Activated CD4-positive, alpha-beta memory T cell treated with anti-CD3 and anti-CD28 coated beads, Interleukin-2, amount 10 ng/mL, durations not matched to agents 7 days and 5 days (primary cell): Measurements from ENCODE around the gene PLA2G6. TPM values are rescaled to one million over a fixed set of nuclear protein-coding genes. Genes with fewer than 3 reads are reported as not detected.
"Not testable (repeated sequence)": the region's sequence is repeated elsewhere in the genome, so short reads cannot be mapped to it uniquely, and the experiment has no call there.

Experiments used
- CTCF ChIA-PET: fragments of 350-600 bp; sonication (Branson Sonifier 250); formaldehyde crosslinking; loops from one replicate; lab custom pipeline; 2021; ENCODE audit warnings: antibody characterized with exemption, inconsistent platforms; lab: Charles Lee
- POLR2A ChIA-PET: fragments of 350-600 bp; sonication (Branson Sonifier 250); formaldehyde crosslinking; loops from one replicate; lab custom pipeline; 2021; ENCODE audit warnings: antibody characterized with exemption; lab: Charles Lee
- DNase-seq: peaks from one replicate; pipeline ENCODE4 v3.0.0-alpha.2; 2020
- H3K27ac Mint-ChIP-seq: one replicate; pipeline ENCODE4 v1.8.0; 2021; ENCODE audit warnings: mild to moderate bottlenecking, mixed read lengths
- H3K27me3 Mint-ChIP-seq: one replicate; pipeline ENCODE4 v1.8.0; 2021; ENCODE audit warnings: mixed read lengths
- H3K36me3 Mint-ChIP-seq: one replicate; pipeline ENCODE4 v1.8.0; 2021; ENCODE audit warnings: low read depth, mixed read lengths
- H3K4me1 Mint-ChIP-seq: one replicate; pipeline ENCODE4 v1.8.0; 2021; ENCODE audit warnings: mixed read lengths
- H3K4me3 Mint-ChIP-seq: one replicate; pipeline ENCODE4 v1.8.0; 2021; ENCODE audit warnings: mild to moderate bottlenecking, mixed read lengths
- H3K9me3 Mint-ChIP-seq: one replicate; pipeline ENCODE4 v1.8.0; 2021; ENCODE audit warnings: mixed read lengths
- total RNA-seq, 2 experiments: library from RNA; stranded (reverse); gene quantifications; one replicate each; pipeline ENCODE4 v1.2.3, GENCODE V29; 2021

PLA2G6 gene
- total RNA-seq, 2 experiments from 2014 or later = 80.7 to 85.7 TPM

- Mint-ChIP-seq H3K4me1 (peaks cover 3% of the 10 kb centered on the region), H3K9me3 (no peaks in the 10 kb centered on the region), H3K4me3 (no peak overlapping the region), H3K27ac (no peak overlapping the region), H3K36me3 (no peaks in the 10 kb centered on the region), H3K27me3 (peaks cover 21% of the 10 kb centered on the region)
- ChIA-PET CTCF (no interaction called here), POLR2A (no interaction called here)
- no peak for DNase-seq
Observed at GRCh38 chr22:38085501-38085900, 96.1 kb downstream of the PLA2G6 start.

- H3K9me3 Mint-ChIP-seq = no peaks in the 10 kb centered on the region
- H3K4me1 Mint-ChIP-seq = peaks cover 3% of the 10 kb centered on the region
- H3K4me3 Mint-ChIP-seq = no peak overlapping the region
- no peak for DNase-seq
- no peaks in the 10 kb centered on the region for H3K36me3 Mint-ChIP-seq
- no peak overlapping the region for H3K27ac Mint-ChIP-seq
- CTCF ChIA-PET = interaction anchor here (0.5 kb wide), 1 partner anchor 57 kb away, joined by 3 read pairs; no protein-coding TSS in a partner anchor
- H3K27me3 Mint-ChIP-seq = peaks cover 26% of the 10 kb centered on the region
- POLR2A ChIA-PET = no interaction called here
Observed at GRCh38 chr22:38085056-38085455, 96.6 kb downstream of the PLA2G6 start.

GRCh38 chr22:38083931-38084631 lies 97.5 kb downstream of the PLA2G6 start, which contains the start of gene SLC16A8:
SLC16A8 (minus strand) TSS chr22:38084184; CDS start chr22:38082873, 1,311 bp downstream.
- Mint-ChIP-seq H3K9me3 (no peaks in the 10 kb centered on the region), H3K27me3 (peaks cover 32% of the 10 kb centered on the region), H3K27ac (no peak within 1 kb of the TSS), H3K4me1 (peaks cover 3% of the 10 kb centered on the region), H3K36me3 (no peaks in the 10 kb centered on the region), H3K4me3 (no peak within 1 kb of the TSS)
- DNase-seq = no peak
- CTCF ChIA-PET = no interaction called here
- POLR2A ChIA-PET = no interaction called here

- no peak overlapping the region for H3K4me3 Mint-ChIP-seq
- no peaks in the 10 kb centered on the region for H3K9me3 Mint-ChIP-seq
- ChIA-PET POLR2A (no interaction called here), CTCF (no interaction called here)
- no peak overlapping the region for H3K27ac Mint-ChIP-seq
- H3K4me1 Mint-ChIP-seq = peaks cover 3% of the 10 kb centered on the region
- DNase-seq = no peak
- H3K36me3 Mint-ChIP-seq = no peaks in the 10 kb centered on the region
- peaks cover 30% of the 10 kb centered on the region for H3K27me3 Mint-ChIP-seq
Observed at GRCh38 chr22:38082986-38083710, 98.5 kb downstream of the PLA2G6 start.

GRCh38 chr22:38081941-38082828 lies 99.4 kb downstream of the PLA2G6 start:
- POLR2A ChIA-PET = no interaction called here
- no peak overlapping the region for H3K27ac Mint-ChIP-seq
- H3K36me3 Mint-ChIP-seq = no peaks in the 10 kb centered on the region
- CTCF ChIA-PET = no interaction called here
- no peak for DNase-seq
- H3K9me3 Mint-ChIP-seq = no peaks in the 10 kb centered on the region
- no peak overlapping the region for H3K4me3 Mint-ChIP-seq
- peaks cover 2% of the 10 kb centered on the region for H3K4me1 Mint-ChIP-seq
- H3K27me3 Mint-ChIP-seq = peaks cover 25% of the 10 kb centered on the region

- CTCF ChIA-PET = no interaction called here
- Mint-ChIP-seq H3K27ac (no peak overlapping the region), H3K36me3 (no peaks in the 10 kb centered on the region), H3K4me3 (no peak overlapping the region), H3K9me3 (no peaks in the 10 kb centered on the region), H3K4me1 (peaks cover 2% of the 10 kb centered on the region), H3K27me3 (peaks cover 25% of the 10 kb centered on the region)
- no peak for DNase-seq
- POLR2A ChIA-PET = no interaction called here
Observed at GRCh38 chr22:38081636-38081940, 100.0 kb downstream of the PLA2G6 start.

- no peaks in the 10 kb centered on the region for H3K9me3 Mint-ChIP-seq
- ChIA-PET POLR2A (no interaction called here), CTCF (no interaction called here)
- no peak overlapping the region for H3K4me3 Mint-ChIP-seq
- H3K27me3 Mint-ChIP-seq = peaks cover 25% of the 10 kb centered on the region
- DNase-seq = no peak
- no peaks in the 10 kb centered on the region for H3K36me3 Mint-ChIP-seq
- no peak overlapping the region for H3K27ac Mint-ChIP-seq
- peaks cover 2% of the 10 kb centered on the region for H3K4me1 Mint-ChIP-seq
Observed at GRCh38 chr22:38080850-38081635, 100.6 kb downstream of the PLA2G6 start.

- no peaks in the 10 kb centered on the region for H3K9me3 Mint-ChIP-seq
- CTCF ChIA-PET = no interaction called here
- H3K27me3 Mint-ChIP-seq = peaks cover 25% of the 10 kb centered on the region
- no peaks in the 10 kb centered on the region for H3K36me3 Mint-ChIP-seq
- H3K4me3 Mint-ChIP-seq = no peak overlapping the region
- POLR2A ChIA-PET = no interaction called here
- DNase-seq = no peak
- no peak overlapping the region for H3K27ac Mint-ChIP-seq
- H3K4me1 Mint-ChIP-seq = peaks cover 2% of the 10 kb centered on the region
Observed at GRCh38 chr22:38080474-38080849, 101.2 kb downstream of the PLA2G6 start.

GRCh38 chr22:38079804-38080203 lies 101.8 kb downstream of the PLA2G6 start:
- ChIA-PET CTCF (no interaction called here), POLR2A (no interaction called here)
- no peaks in the 10 kb centered on the region for H3K9me3 Mint-ChIP-seq
- peaks cover 25% of the 10 kb centered on the region for H3K27me3 Mint-ChIP-seq
- peaks cover 2% of the 10 kb centered on the region for H3K4me1 Mint-ChIP-seq
- H3K36me3 Mint-ChIP-seq = no peaks in the 10 kb centered on the region
- no peak overlapping the region for H3K4me3 Mint-ChIP-seq
- H3K27ac Mint-ChIP-seq = no peak overlapping the region
- DNase-seq = no peak

- POLR2A ChIA-PET = not testable (repeated sequence)
Observed at GRCh38 chr22:38079208-38079607, 102.4 kb downstream of the PLA2G6 start.

GRCh38 chr22:38078046-38078840 lies 103.4 kb downstream of the PLA2G6 start:
- H3K4me3 Mint-ChIP-seq = no peak overlapping the region
- ChIA-PET POLR2A (no interaction called here), CTCF (no interaction called here)
- H3K9me3 Mint-ChIP-seq = no peaks in the 10 kb centered on the region
- peaks cover 2% of the 10 kb centered on the region for H3K4me1 Mint-ChIP-seq
- H3K27me3 Mint-ChIP-seq = peaks cover 22% of the 10 kb centered on the region
- no peaks in the 10 kb centered on the region for H3K36me3 Mint-ChIP-seq
- no peak overlapping the region for H3K27ac Mint-ChIP-seq
- DNase-seq = no peak

More at GRCh38 chr22:38079208-38079607, 102.4 kb downstream of the PLA2G6 start:
- H3K4me3 Mint-ChIP-seq, CTCF ChIA-PET, H3K4me1 Mint-ChIP-seq, H3K27ac Mint-ChIP-seq, H3K36me3 Mint-ChIP-seq, H3K9me3 Mint-ChIP-seq, DNase-seq: not testable (repeated sequence)
- peaks cover 25% of the 10 kb centered on the region for H3K27me3 Mint-ChIP-seq

GRCh38 chr22:38077595-38077994 lies 104.0 kb downstream of the PLA2G6 start:
- Mint-ChIP-seq H3K36me3 (no peaks in the 10 kb centered on the region), H3K4me1 (peaks cover 2% of the 10 kb centered on the region), H3K9me3 (no peaks in the 10 kb centered on the region), H3K4me3 (no peak overlapping the region), H3K27me3 (peaks cover 17% of the 10 kb centered on the region), H3K27ac (no peak overlapping the region)
- CTCF ChIA-PET = no interaction called here
- no peak for DNase-seq
- POLR2A ChIA-PET = no interaction called here
